Measurements from ENCODE around the gene DUS1L.

DNA sequence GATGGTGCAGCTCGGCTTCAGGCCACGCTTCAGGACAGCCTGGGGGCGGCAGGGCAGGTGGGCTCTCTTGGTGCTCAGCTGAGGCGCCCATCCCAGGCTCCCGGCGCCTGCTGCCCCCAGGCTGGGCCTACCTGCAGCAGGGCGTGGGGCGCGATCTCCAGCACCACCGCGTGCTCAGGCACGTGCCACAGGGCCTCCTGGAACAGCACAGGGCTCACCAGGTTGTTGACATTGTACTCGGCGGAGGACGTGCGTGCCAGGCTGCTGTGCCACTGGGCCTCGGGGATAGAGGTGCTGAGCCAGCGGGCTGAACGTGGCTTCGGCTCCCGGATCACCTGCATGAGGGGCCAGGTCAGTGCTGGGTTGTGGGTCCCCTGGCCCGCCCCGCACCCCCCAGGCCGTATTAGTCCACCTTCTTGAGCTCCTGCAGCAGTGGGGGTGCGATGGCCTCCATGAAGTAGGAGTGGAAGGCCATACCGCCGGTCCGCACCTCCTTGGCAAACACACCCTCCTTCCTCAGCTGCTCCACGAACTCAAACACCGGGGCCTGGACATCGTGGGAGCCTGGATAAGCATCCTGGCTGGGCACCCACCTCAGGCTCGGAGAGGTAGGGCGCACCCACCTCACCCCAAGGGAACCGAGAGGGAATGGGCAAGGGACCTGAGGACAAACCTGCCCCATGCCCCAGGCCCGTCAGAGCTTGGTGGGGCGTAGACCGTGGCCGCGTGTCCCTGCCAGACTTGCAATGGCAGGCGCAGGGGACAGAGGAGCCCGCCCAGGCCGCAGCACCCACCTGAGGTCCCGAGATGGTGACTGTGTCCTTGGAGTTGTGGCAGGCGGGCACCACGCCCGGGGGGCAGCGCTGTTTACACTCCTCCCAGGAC lies 23.5 kb upstream of the DUS1L start:
- TF ChIP-seq, protein P1, sequence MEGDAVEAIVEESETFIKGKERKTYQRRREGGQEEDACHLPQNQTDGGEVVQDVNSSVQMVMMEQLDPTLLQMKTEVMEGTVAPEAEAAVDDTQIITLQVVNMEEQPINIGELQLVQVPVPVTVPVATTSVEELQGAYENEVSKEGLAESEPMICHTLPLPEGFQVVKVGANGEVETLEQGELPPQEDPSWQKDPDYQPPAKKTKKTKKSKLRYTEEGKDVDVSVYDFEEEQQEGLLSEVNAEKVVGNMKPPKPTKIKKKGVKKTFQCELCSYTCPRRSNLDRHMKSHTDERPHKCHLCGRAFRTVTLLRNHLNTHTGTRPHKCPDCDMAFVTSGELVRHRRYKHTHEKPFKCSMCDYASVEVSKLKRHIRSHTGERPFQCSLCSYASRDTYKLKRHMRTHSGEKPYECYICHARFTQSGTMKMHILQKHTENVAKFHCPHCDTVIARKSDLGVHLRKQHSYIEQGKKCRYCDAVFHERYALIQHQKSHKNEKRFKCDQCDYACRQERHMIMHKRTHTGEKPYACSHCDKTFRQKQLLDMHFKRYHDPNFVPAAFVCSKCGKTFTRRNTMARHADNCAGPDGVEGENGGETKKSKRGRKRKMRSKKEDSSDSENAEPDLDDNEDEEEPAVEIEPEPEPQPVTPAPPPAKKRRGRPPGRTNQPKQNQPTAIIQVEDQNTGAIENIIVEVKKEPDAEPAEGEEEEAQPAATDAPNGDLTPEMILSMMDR (IDR thresholded peaks at IDR 0.05) = no peak
- TF ChIP-seq POLR2A (IDR thresholded peaks at IDR 0.05) = no peak
